NCI-H2171 treated with DMSO at 0.1 percent for 48 hours (cell line): ENCODE measurements around the gene CPT1B.

Source experiments
- DNase-seq: peaks from one replicate; lab custom pipeline; 2025; lab: John Stamatoyannopoulos, UW

The CPT1B gene

GRCh38 chr22:50585781-50586180 lies 7.6 kb upstream of the CPT1B start:
- no peak for DNase-seq

DNA sequence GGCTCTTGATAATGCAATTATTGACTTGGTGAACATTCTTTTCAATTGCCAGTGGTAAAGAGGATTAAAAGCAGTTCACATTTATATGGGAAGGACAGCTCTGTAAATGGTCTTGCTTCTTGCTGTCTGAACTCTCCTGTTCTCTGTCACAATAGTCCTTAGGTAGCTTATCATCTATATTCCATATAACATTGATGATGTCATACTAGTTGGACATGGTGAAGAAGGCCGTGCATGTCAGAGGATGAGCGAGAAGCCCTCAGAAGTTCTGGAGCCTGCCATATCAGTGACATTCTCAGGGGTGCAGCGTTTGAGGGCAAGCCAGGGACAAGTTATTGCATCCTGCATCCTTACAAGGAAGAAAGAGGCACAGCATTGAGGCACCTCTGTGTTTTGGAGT lies 7.0 kb upstream of the CPT1B start:
- DNase-seq: no peak

GRCh38 chr22:50584106-50585096 lies 6.2 kb upstream of the CPT1B start:
- no peak for DNase-seq

GRCh38 chr22:50583294-50583861 lies 5.2 kb upstream of the CPT1B start:
- DNase-seq: peak; percentile 39

DNA sequence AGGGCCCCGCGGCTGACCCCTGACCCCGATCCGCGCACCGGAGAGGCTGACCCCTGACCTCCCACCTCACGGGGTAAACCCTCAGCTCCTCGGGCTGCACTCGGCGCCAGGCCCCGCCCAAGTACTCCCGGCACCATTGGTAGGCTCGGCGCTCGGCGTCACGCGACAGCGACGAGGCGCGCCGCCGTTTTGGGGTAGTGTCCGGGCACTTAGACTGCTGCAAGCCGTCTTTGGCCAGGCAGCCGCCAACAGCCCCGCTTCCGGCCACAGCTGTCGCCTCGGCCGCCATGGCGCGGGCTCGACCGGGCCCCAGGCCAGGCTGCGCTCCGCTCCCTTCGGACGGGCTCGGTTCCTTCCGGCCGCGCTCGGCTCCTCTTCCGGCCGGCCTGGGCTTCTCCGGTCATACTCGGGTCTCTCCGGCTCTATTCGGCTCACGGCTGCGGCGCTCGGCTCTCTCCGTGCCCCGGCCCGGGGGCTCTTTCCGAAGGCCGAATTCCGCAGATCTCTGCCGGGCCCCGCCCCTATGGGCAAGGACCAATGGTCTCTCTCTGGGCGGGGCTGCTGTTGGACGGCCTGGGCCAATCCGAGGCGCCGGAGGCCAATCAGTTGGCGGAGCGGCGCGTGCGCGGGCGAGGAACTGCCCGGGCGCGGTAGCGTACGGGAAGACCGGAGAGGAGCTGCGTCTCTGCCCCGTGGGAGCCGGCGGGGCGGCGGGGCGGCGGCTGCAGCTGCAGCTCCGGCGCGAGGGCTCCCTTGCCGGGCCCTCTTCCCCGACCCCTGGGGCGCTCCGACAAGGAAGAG lies 4.5 kb upstream of the CPT1B start, which contains the start of gene CHKB:
TSS of gene CHKB (minus strand) at position 357 of the 801 bp plus-strand sequence. CDS start at position 289, 68 bp downstream.
- peak; percentile 99 for DNase-seq

DNA sequence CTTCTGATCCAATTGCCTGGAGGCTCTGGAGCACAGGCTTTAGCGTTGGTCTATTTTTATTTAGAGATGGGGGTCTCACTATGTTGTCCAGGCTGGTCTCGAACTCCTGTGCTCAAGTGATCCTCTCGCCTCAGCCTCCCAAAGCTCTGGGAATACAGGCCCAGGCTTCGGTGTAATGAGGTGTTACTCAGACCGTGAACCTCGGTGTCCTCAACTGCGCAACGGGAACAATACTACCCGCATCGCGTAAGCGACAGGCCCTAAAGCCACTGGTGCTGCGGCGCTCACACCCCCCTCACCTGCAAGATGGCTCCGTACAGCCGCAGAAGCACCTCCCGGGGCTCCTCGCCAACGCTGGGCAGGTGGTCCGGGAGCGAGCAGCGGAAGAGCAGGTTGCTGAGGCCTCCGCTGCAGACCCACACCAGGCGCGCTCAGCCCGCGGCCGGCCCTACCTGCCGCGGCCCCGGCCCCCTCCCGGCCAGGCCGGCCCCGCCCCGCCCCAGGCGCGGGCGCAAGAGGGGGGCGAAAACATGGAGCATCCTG lies 3.8 kb upstream of the CPT1B start:
- DNase-seq: peak; percentile 71

GRCh38 chr22:50581031-50581949 lies 3.1 kb upstream of the CPT1B start:
- no peak for DNase-seq

DNA sequence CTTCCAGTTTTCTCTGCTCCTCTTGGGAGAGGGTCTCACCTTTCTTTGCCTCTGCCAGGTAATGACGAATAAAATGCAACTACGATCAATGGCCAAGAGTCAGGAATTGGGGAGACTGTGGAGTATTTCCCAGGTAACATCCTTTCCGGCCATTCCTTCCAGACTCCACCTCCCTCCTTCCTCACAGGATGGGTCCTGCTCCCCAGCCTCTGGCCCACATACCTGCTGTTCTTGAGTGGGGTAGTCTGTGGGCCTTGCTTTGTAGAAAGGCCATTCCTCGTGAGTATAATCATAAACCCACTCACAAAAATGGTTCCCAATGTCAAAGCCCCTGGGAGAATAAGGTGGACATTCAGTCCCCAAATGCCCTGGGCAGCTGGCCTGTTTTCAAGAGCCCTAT lies 1.5 kb upstream of the CPT1B start:
- DNase-seq: no peak

- DNase-seq: no peak
Observed at GRCh38 chr22:50578776-50579310, 616 bp upstream of the CPT1B start.

- DNase-seq: no peak
Observed at GRCh38 chr22:50577697-50577986, 585 bp downstream of the CPT1B start.

DNA sequence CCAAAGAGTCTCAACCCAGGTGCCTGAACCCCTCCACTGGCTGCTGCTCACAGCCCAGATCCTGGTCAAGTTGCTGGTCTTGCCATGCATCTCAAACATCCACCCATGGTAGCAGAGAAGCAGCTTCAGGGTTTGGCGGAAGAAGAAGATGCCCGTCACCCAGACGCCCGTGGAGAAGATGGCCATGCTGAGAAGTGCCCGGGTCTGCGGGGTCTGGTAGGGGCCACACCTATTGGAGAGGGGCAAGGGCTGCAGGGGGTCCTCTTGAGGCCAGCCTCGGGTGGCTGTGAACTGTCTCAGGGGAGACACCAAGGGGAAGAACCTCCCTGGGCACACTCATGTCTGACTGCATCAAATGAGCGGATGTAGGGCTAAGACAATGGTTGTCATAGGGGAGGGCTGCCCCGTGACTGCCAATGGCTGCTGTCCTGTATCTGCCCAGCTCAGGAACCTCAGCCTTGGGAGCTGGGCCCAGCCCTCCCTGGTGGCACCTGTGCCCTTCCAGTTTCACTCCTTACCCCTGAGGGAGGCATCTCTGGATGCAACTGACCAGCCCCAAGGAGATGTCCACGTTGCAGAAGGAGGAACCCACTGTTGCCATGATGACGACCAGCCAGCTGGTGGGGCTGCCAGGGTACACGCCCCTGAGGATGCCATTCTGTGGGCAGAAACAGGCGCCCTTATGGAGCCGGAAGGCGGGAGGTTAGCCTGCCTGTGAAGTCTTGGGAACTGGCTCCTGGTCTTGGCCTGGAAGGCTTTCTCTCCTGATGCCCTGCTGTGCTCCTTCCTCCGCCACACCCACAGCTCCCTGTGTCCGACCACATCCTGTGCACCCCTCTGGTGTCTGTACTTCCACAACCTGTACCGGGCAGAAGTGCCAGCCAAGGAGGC lies 1.2 kb downstream of the CPT1B start:
- no peak for DNase-seq

DNA sequence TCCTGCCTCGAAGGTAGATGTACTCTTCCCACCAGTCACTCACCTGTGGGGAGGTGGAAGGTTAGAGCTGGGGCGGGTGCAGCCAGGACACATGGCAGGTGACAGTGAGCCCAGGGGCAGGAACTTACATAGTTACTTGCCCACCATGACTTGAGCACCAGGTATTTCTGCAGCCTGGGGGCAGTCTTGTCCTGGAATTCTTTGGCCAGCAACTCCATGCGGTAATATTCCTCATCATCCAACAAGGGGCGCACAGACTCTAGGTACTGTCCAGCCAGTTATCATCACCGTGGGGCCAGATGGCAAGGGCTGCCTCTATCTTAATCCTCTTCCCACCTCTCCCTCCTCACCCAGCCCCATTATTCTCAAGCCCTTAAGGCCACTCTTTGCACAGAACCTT lies 2.2 kb downstream of the CPT1B start:
- DNase-seq: no peak

DNA sequence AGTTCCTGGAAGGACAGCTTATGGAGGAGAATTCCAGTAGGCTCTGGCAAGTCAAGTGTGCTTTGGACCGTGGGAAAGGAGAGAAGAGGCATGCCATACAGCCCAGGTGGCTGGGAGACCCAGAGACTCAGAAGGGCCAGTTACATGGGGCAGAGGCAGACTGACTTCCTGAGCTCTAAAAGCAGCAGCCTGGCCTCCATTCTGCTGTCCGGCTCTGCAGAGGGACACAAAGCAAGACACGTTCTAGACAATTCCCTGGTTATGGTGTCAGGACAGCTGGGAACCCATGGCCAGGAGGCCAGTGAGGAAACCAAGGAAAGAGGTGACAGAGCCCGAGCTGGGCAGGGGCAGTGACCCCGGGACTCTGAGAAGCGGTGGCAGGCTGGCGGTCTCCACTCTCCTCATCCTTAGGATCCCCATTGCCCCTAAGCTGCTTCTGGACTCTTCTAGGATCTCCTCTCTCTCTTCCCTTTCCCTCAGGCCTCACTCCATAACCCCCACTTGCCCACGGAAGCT lies 2.7 kb downstream of the CPT1B start:
- DNase-seq: no peak

DNA sequence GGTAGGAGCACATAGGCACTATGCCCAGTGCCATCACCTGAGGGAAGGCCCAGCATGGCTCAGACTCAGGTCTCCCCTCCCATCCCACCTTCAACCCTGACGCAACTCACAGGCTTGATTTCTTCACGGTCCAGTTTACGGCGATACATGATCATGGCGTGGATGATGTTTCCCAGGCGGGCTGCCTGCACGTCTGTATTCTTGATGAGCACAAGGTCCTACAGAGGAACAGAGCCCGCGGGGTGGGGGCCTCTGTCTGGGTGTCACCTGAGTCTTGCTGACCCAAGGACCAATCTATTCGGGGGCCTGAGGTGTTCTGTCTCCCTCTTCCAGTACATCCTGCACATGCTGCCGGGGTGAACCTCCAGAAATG lies 3.9 kb downstream of the CPT1B start:
- DNase-seq: no peak

GRCh38 chr22:50573491-50574382 lies 4.5 kb downstream of the CPT1B start:
- no peak for DNase-seq

- no peak for DNase-seq
Observed at GRCh38 chr22:50572965-50573364, 5.3 kb downstream of the CPT1B start.

- DNase-seq: no peak
Observed at GRCh38 chr22:50571264-50572175, 6.7 kb downstream of the CPT1B start.

GRCh38 chr22:50570861-50571260 lies 7.4 kb downstream of the CPT1B start:
- no peak for DNase-seq
